Parathyroid adenoma (tissue), 2 donors: ENCODE data around the gene ALDH8A1.

Experiments used
- H2AFZ ChIP-seq: fragments of 300-600 bp; sonication (generic); one replicate; pipeline ENCODE4 v1.7.0; 2017; ENCODE audit warnings: antibody characterized with exemption, mild to moderate bottlenecking
- H3K27ac ChIP-seq: fragments of 300-600 bp; sonication (generic); one replicate; pipeline ENCODE4 v1.7.0; 2017
- H3K27me3 ChIP-seq: fragments of 300-600 bp; sonication (generic); one replicate; pipeline ENCODE4 v1.7.0; 2017; ENCODE audit warnings: low read length; ENCODE audit not compliant: control insufficient read depth, insufficient read depth
- H3K36me3 ChIP-seq: fragments of 300-600 bp; sonication (generic); one replicate; pipeline ENCODE4 v1.7.0; 2017; ENCODE audit warnings: low read length; ENCODE audit not compliant: control insufficient read depth, insufficient read depth
- H3K4me1 ChIP-seq: fragments of 300-600 bp; sonication (generic); one replicate; pipeline ENCODE4 v1.7.0; 2017; ENCODE audit warnings: control low read depth
- H3K4me2 ChIP-seq: fragments of 300-600 bp; sonication (generic); one replicate; pipeline ENCODE4 v1.7.0; 2017; ENCODE audit warnings: low read length
- H3K4me3 ChIP-seq: fragments of 300-600 bp; sonication (generic); one replicate; pipeline ENCODE4 v1.7.0; 2017; ENCODE audit warnings: low read depth, low read length
- H3K79me2 ChIP-seq: fragments of 300-600 bp; sonication (generic); one replicate; pipeline ENCODE4 v1.7.0; 2017; ENCODE audit warnings: control low read depth
- H3K9ac ChIP-seq: fragments of 300-600 bp; sonication (generic); one replicate; pipeline ENCODE4 v1.7.0; 2017; ENCODE audit warnings: mild to moderate bottlenecking
- H3K9me3 ChIP-seq: fragments of 300-600 bp; sonication (generic); one replicate; pipeline ENCODE4 v1.7.0; 2017; ENCODE audit warnings: low read length; ENCODE audit not compliant: control insufficient read depth
- CTCF ChIP-seq: fragments of 300-600 bp; sonication (generic); IDR thresholded peaks from one replicate; pipeline ENCODE4 v1.7.0; 2017; ENCODE audit warnings: antibody characterized with exemption, mild to moderate bottlenecking
- donor health status: primary hyperparathyroidism.

ALDH8A1 gene

GRCh38 chr6:134896910-134897309, 53.0 kb downstream of the ALDH8A1 start:
- H3K27ac ChIP-seq: no peak overlapping the region
- H2AFZ ChIP-seq: no peak overlapping the region
- H3K4me3 ChIP-seq: no peak overlapping the region
- H3K4me2 ChIP-seq: no peak overlapping the region
- H3K27me3 ChIP-seq: no peaks in the 10 kb centered on the region
- H3K4me1 ChIP-seq: peaks cover 41% of the 10 kb centered on the region
- TF ChIP-seq CTCF: no peak
- H3K36me3 ChIP-seq: no peaks in the 10 kb centered on the region
- H3K9me3 ChIP-seq: no peaks in the 10 kb centered on the region
- no peaks in the 10 kb centered on the region for H3K79me2 ChIP-seq
- no peak overlapping the region for H3K9ac ChIP-seq

GRCh38 chr6:134894800-134895199, 55.1 kb downstream of the ALDH8A1 start:
- Histone ChIP-seq H2AFZ (no peak overlapping the region), H3K36me3 (no peaks in the 10 kb centered on the region), H3K4me3 (no peak overlapping the region), H3K79me2 (no peaks in the 10 kb centered on the region), H3K9me3 (no peaks in the 10 kb centered on the region), H3K4me2 (no peak overlapping the region), H3K27ac (no peak overlapping the region), H3K9ac (no peak overlapping the region), H3K4me1 (peaks cover 22% of the 10 kb centered on the region), H3K27me3 (no peaks in the 10 kb centered on the region)
- no peak for TF ChIP-seq CTCF

GRCh38 chr6:134892362-134892761, 57.5 kb downstream of the ALDH8A1 start:
- Histone ChIP-seq H3K4me2 (no peak overlapping the region), H3K9me3 (no peaks in the 10 kb centered on the region)

GRCh38 chr6:134891633-134892032, 58.3 kb downstream of the ALDH8A1 start:
- Histone ChIP-seq H3K4me2 (no peak overlapping the region), H3K27ac (no peak overlapping the region), H2AFZ (no peak overlapping the region), H3K4me3 (no peak overlapping the region), H3K27me3 (no peaks in the 10 kb centered on the region), H3K36me3 (no peaks in the 10 kb centered on the region), H3K79me2 (no peaks in the 10 kb centered on the region), H3K9me3 (no peaks in the 10 kb centered on the region), H3K9ac (no peak overlapping the region), H3K4me1 (peaks cover 13% of the 10 kb centered on the region)
- TF ChIP-seq CTCF: no peak

More at GRCh38 chr6:134892362-134892761, 57.5 kb downstream of the ALDH8A1 start:
- no peaks in the 10 kb centered on the region for H3K36me3 ChIP-seq
- no peak overlapping the region for H3K9ac ChIP-seq
- no peak overlapping the region for H2AFZ ChIP-seq
- no peak for TF ChIP-seq CTCF
- no peaks in the 10 kb centered on the region for H3K27me3 ChIP-seq
- H3K4me3 ChIP-seq: no peak overlapping the region
- no peaks in the 10 kb centered on the region for H3K79me2 ChIP-seq
- H3K4me1 ChIP-seq: peaks cover 10% of the 10 kb centered on the region
- no peak overlapping the region for H3K27ac ChIP-seq

GRCh38 chr6:134888316-134888715, 61.6 kb downstream of the ALDH8A1 start:
- Histone ChIP-seq H3K9me3 (no peaks in the 10 kb centered on the region), H3K4me1 (peaks cover 16% of the 10 kb centered on the region), H3K9ac (no peak overlapping the region), H3K36me3 (no peaks in the 10 kb centered on the region), H3K4me3 (no peak overlapping the region), H3K27ac (no peak overlapping the region), H2AFZ (no peak overlapping the region), H3K4me2 (no peak overlapping the region), H3K27me3 (no peaks in the 10 kb centered on the region), H3K79me2 (no peaks in the 10 kb centered on the region)
- TF ChIP-seq CTCF: no peak
